Peyer's patch (tissue), 4 donors: ENCODE data around the gene MVP. TPM values are rescaled to one million over a fixed set of nuclear protein-coding genes. Genes with fewer than 3 reads are reported as not detected.

Experiments used
- DNase-seq, 3 donors: peaks; one replicate each; pipeline ENCODE4 v3.0.0-alpha.2; 2017 to 2019
- H3K27ac ChIP-seq, 4 donors: fragments of 200-600 bp; sonication (generic); one replicate each; pipeline ENCODE4 v1.5.1; 2016 to 2019
- H3K27me3 ChIP-seq, 2 donors: fragments of 200-600 bp; sonication (generic); one replicate each; pipeline ENCODE4 v1.5.1; 2019
- H3K36me3 ChIP-seq, 3 donors: fragments of 200-600 bp; sonication (generic); one replicate each; pipeline ENCODE4 v1.5.1; 2016 to 2019
- H3K4me1 ChIP-seq, 4 donors: fragments of 200-600 bp; sonication (generic); one replicate each; pipeline ENCODE4 v1.5.1; 2016 to 2019
- H3K4me3 ChIP-seq, 4 donors: fragments of 200-600 bp; sonication (generic); 1 replicate in 3 of 4; 2 replicates in 1 of 4; pipeline ENCODE4 v1.5.1; 2016 to 2019; ENCODE audit warnings: mild to moderate bottlenecking in 1 of 4
- H3K9me3 ChIP-seq, 4 donors: fragments of 200-600 bp; sonication (generic); one replicate each; pipeline ENCODE4 v1.5.1; 2016 to 2019; ENCODE audit warnings: mild to moderate bottlenecking in 1 of 4
- POLR2A ChIP-seq, 2 donors: fragments of 450-650 bp; IDR thresholded peaks; one replicate each; pipeline ENCODE4 v1.5.1; 2017; ENCODE audit warnings: antibody characterized with exemption in 2 of 2, mild to moderate bottlenecking in 2 of 2, moderate library complexity in 2 of 2
- total RNA-seq, 4 donors: library from RNA; depleted of rRNA; stranded (reverse); fragments of >200 nt; gene quantifications; one replicate each; pipeline ENCODE4 v1.1.0, GENCODE V29; 2016
- TF ChIP-seq, protein P1 (sequence below), 6 experiments: fragments of 450-650 bp in 4 of 6; fragments of 200-600 bp in 2 of 6; sonication (generic) in 1 of 6; IDR thresholded peaks; one replicate each; pipeline ENCODE4 v1.5.1; 2017 to 2019; ENCODE audit warnings: antibody characterized with exemption in 6 of 6, mild to moderate bottlenecking in 3 of 6, moderate library complexity in 1 of 6

Gene MVP
- total RNA-seq, 4 donors from 2014 or later, result 222 to 709 (median 645) TPM

DNA sequence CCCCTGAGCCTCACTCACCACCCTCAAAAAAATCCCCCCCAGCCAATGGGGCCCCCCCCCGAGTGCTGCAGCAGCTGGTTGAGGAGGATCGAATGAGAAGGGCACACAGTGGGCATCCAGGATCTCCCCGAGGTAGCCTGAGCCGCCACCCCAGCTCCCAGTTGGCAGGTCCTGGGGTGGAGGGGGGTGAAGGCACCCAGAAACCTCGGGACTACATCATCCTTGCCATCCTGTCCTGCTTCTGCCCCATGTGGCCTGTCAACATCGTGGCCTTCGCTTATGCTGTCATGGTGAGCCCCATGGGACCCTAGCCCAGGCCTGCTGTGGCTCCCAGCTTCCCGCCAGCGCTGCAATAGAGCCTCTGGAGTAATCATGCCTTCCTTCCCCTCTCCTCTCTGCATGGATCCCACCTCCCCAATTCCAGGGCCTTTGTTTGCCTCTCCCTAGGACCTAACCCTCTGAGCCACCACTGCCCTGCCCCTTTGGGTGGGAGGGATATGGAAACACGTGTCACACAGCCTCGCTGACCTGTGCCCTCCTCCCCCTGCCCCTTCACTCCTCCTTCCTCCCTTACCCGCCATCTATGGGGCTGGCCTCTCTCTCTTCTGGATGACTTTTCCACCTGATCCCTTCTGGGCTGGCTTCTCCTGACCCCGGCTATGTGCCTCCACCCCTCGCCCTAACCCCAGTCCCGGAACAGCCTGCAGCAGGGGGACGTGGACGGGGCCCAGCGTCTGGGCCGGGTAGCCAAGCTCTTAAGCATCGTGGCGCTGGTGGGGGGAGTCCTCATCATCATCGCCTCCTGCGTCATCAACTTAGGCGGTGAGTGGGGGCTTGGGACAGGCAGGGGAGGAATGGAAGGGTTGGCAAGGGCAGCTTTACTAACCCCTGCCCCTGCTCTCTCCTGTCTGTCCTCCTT lies 6.4 kb upstream of the MVP start:
- H3K4me3 ChIP-seq, result no peak overlapping the region
- no peak overlapping the region for H3K27ac ChIP-seq
- peaks cover 0 to 17% (median 0%) of the 10 kb centered on the region in 3 donors for H3K36me3 ChIP-seq
- H3K9me3 ChIP-seq, result no peaks in the 10 kb centered on the region
- no peak for DNase-seq
- no peak for TF ChIP-seq POLR2A (IDR thresholded peaks at IDR 0.05)
- TF ChIP-seq, protein P1, sequence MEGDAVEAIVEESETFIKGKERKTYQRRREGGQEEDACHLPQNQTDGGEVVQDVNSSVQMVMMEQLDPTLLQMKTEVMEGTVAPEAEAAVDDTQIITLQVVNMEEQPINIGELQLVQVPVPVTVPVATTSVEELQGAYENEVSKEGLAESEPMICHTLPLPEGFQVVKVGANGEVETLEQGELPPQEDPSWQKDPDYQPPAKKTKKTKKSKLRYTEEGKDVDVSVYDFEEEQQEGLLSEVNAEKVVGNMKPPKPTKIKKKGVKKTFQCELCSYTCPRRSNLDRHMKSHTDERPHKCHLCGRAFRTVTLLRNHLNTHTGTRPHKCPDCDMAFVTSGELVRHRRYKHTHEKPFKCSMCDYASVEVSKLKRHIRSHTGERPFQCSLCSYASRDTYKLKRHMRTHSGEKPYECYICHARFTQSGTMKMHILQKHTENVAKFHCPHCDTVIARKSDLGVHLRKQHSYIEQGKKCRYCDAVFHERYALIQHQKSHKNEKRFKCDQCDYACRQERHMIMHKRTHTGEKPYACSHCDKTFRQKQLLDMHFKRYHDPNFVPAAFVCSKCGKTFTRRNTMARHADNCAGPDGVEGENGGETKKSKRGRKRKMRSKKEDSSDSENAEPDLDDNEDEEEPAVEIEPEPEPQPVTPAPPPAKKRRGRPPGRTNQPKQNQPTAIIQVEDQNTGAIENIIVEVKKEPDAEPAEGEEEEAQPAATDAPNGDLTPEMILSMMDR (IDR thresholded peaks at IDR 0.05), result no peak
- H3K27me3 ChIP-seq, result no peaks in the 10 kb centered on the region
- H3K4me1 ChIP-seq, result peaks cover 3 to 82% (median 30%) of the 10 kb centered on the region in 4 donors

DNA sequence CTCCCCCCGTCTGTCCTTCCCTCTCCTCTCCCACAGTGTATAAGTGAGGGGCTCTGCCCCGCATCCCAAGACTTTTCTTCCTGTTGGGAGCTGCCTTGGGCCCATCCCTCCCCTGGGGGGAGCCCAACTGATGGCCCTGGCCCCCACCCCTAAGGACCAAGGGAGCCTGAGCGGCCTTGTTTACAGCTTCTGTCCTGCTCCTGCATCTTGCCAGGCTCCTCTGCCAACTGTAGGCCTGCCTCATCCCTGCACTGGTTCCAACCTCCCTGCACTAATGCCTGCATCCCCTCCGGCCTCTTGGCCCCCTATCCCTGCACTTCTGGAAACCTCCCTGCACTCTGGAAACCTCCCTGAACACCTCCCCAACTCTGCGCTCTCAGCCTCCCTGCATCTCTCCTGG lies 5.7 kb upstream of the MVP start:
- no peak for TF ChIP-seq POLR2A (IDR thresholded peaks at IDR 0.05)
- TF ChIP-seq, protein P1 (IDR thresholded peaks at IDR 0.05), result no peak
- Histone ChIP-seq H3K4me1 (peaks cover 0 to 82% (median 27%) of the 10 kb centered on the region in 4 donors), H3K27ac (peak overlapping the region in 3 of 4 donors; percentile 41 to 96 (median 91)), H3K36me3 (peaks cover 0 to 12% (median 0%) of the 10 kb centered on the region in 3 donors), H3K9me3 (no peaks in the 10 kb centered on the region), H3K4me3 (no peak overlapping the region), H3K27me3 (no peaks in the 10 kb centered on the region)
- no peak for DNase-seq

DNA sequence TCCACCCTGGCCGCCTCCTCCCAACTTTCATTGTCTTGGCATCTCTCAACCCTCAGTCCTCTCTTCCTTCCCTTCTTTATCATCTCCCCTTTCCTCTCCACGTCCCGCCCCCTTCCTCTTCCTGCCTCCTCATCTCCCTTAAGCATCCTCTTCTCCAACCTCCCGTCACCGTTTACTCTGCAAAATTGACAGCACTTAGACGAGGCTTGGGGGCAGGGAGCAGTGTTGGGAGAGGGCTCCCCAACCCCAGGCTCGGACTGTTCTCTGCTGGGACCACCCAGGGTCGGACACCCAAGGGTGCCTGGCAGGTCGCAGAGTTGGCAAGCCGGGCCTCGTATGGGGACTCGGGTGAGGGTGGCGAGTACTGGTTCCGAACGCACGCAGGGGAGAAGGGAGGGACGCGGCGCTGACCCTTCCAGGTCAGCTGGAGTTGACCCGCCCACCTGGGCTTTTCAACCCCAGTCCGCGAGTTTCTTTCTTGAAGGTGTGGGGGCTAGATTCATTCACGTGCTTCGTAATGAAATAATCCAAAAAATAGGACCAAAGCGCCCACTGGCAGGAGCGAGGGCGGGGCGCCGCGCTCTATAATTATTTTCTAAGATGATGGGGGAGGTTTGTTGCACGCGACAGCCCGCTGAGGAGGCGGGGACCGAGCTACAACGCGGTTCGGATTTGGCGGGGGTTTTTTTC lies 5.1 kb upstream of the MVP start:
- no peak for TF ChIP-seq POLR2A (IDR thresholded peaks at IDR 0.05)
- TF ChIP-seq, protein P1 (IDR thresholded peaks at IDR 0.05), result no peak
- DNase-seq, result peak; percentile 53 to 71 (median 60)
- Histone ChIP-seq H3K9me3 (no peaks in the 10 kb centered on the region), H3K27ac (peak overlapping the region; percentile 41 to 96 (median 88)), H3K36me3 (peaks cover 0 to 8% (median 0%) of the 10 kb centered on the region in 3 donors), H3K27me3 (no peaks in the 10 kb centered on the region), H3K4me1 (peaks cover 0 to 82% (median 26%) of the 10 kb centered on the region in 4 donors), H3K4me3 (peak overlapping the region; percentile 54 to 78 (median 70))

DNA sequence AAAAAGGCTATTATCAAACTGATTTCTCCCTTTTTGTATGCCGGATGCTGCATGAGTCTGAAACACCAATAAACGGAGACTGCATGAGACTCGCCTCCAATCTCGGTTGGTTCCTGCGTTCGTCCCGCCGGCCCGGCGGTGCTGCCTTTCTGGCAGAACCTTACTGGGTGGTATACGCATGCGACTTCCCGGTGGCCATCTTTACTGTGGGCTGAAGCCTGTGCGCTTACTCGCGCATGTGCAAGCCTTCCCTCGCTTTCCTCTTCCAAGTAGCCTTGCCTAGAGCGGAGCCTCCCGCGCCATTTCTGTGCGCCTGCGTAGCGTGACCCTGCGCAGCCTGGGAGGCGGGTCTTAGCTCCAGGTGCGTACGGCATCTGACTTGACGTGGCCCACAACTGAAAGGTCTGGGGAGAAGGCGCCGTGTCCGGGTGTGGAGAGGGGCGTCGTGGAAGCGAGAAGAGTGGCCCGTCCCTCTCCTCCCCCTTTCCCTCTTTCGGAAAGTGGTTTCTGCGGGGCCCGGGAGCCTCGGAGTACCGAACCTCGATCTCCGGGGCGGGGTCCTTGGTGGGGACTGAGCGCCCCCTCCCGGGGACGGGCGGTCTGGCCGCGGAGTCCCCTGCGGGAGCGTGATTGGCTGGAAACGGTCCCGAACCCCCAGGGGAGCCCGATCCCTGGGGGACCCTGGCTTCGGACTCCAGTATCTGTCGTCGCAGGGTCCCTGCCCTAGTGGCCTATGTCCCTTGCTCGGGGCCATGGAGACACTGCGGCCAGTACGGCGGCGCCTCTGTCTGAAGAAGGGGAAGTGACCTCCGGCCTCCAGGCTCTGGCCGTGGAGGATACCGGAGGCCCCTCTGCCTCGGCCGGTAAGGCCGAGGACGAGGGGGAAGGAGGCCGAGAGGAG lies 4.2 kb upstream of the MVP start, which contains the start of gene PAGR1:
Gene PAGR1, plus strand, starts transcription at position 360 of the 901 bp plus-strand sequence. Its CDS starts 374 bp downstream, at position 734.
- Histone ChIP-seq H3K4me3 (peak within 1 kb of the TSS; percentile 63 to 88 (median 78)), H3K36me3 (peaks cover 0 to 5% (median 0%) of the 10 kb centered on the region in 3 donors), H3K9me3 (no peaks in the 10 kb centered on the region), H3K27me3 (no peaks in the 10 kb centered on the region), H3K27ac (peak within 1 kb of the TSS; percentile 84 to 96 (median 94)), H3K4me1 (peaks cover 0 to 74% (median 21%) of the 10 kb centered on the region in 4 donors)
- TF ChIP-seq, protein P1 (IDR thresholded peaks at IDR 0.05), result peak; percentile 88 to 95 (median 89)
- peak; percentile 80 to 87 for TF ChIP-seq POLR2A (IDR thresholded peaks at IDR 0.05)
- DNase-seq, result peak; percentile 95 to 100 (median 98)
